A549 treated with dexamethasone at 1 μM for 4 hours (cell line): ENCODE data around the gene SAAL1. TPM values are rescaled to one million over a fixed set of nuclear protein-coding genes. Genes with fewer than 3 reads are reported as not detected.

Experiments
- total RNA-seq: library from RNA; stranded (reverse); fragments of 200-300 nt; extraction: Qiagen RNA extraction; gene quantifications from 5 replicates; pipeline ENCODE4 v1.2.3, GENCODE V29; 2022

The SAAL1 gene
- 36.1 to 41.7 TPM (median 39.4 TPM) in 5 replicates for total RNA-seq

GRCh38 chr11:18105802-18106574 is at the start of gene SAAL1:
SAAL1 (minus strand) TSS chr11:18106082; CDS start chr11:18106041, 41 bp downstream.

GRCh38 chr11:18132341-18132740 is 26.5 kb upstream of the SAAL1 start, which contains the start of gene MRGPRX3:
MRGPRX3 (plus strand) TSS chr11:18132571; CDS start chr11:18137203, 4,632 bp downstream.

GRCh38 chr11:18046116-18046777 is 59.6 kb downstream of the SAAL1 start, which contains the start of gene TPH1:
TPH1 (minus strand) TSS chr11:18046269; CDS start chr11:18040762, 5,507 bp downstream.

Other genes starting within 250 kb of the SAAL1 start
- 14.3 to 17.7 TPM (median 15.9 TPM) in 5 replicates for gene SERGEF, start 93.0 kb downstream of the SAAL1 start, total RNA-seq
- gene TPH1, start 59.8 kb downstream of the SAAL1 start, total RNA-seq = 0.02 to 0.12 TPM (median 0.06 TPM) in 5 replicates
- 0.14 TPM in 1 of 5 replicates, not detected in the others for gene MRGPRX3, start 26.5 kb upstream of the SAAL1 start, total RNA-seq
- not detected in 5 replicates for gene MRGPRX4, start 66.8 kb upstream of the SAAL1 start, total RNA-seq
- gene SAA4, start 130.7 kb upstream of the SAAL1 start, total RNA-seq = not detected in 5 replicates
- 0.13 to 0.31 TPM (median 0.22 TPM) in 3 of 5 replicates, not detected in the others for gene SAA2, start 142.6 kb upstream of the SAAL1 start, total RNA-seq
- 3.0 to 4.5 TPM (median 3.5 TPM) in 5 replicates for gene SAA1, start 160.2 kb upstream of the SAAL1 start, total RNA-seq
- 14.9 to 16.9 TPM (median 16.1 TPM) in 5 replicates for gene HPS5, start 216.1 kb upstream of the SAAL1 start, total RNA-seq
- 35.7 to 38.8 TPM (median 36.8 TPM) in 5 replicates for gene GTF2H1, start 216.5 kb upstream of the SAAL1 start, total RNA-seq